Neutrophil (primary cell): ENCODE measurements around the gene TTC12.

Experiments
- H3K27ac ChIP-seq: fragments of 200-600 bp; sonication (generic); 2 replicates; pipeline ENCODE4 v1.5.1; 2016; ENCODE audit warnings: mild to moderate bottlenecking, moderate library complexity
- H3K27me3 ChIP-seq: fragments of 200-600 bp; sonication (generic); 2 replicates; pipeline ENCODE4 v1.6.0; 2016; ENCODE audit warnings: mild to moderate bottlenecking
- H3K36me3 ChIP-seq: fragments of 200-600 bp; sonication (generic); 2 replicates; pipeline ENCODE4 v1.5.1; 2017
- H3K4me1 ChIP-seq, 2 experiments: fragments of 200-600 bp in 1 of 2; sonication (generic) in 1 of 2; 1 replicate in 1 of 2; 2 replicates in 1 of 2; pipeline versions ENCODE4 v1.5.1 to v1.6.1; 2013 to 2016; ENCODE audit warnings: low read depth in 1 of 2, low read length in 1 of 2, mild to moderate bottlenecking in 1 of 2, moderate library complexity in 1 of 2; ENCODE audit not compliant: control insufficient read depth in 1 of 2, insufficient read depth in 1 of 2
- H3K4me3 ChIP-seq, 2 experiments: fragments of 200-600 bp in 1 of 2; sonication (generic) in 1 of 2; 1 replicate in 1 of 2; 2 replicates in 1 of 2; pipeline ENCODE4 v1.5.1; 2013 to 2016; ENCODE audit warnings: low read depth in 1 of 2, low read length in 1 of 2, mild to moderate bottlenecking in 1 of 2, moderate library complexity in 1 of 2
- H3K9me3 ChIP-seq: fragments of 200-600 bp; sonication (generic); 2 replicates; pipeline ENCODE4 v1.5.1; 2016
- TF ChIP-seq, protein P1 (sequence below): fragments of 200-600 bp; sonication (generic); IDR thresholded peaks from 2 replicates; pipeline ENCODE4 v1.5.1; 2016; ENCODE audit warnings: antibody characterized with exemption

TTC12 gene

GRCh38 chr11:113278925-113279324 is 35.5 kb upstream of the TTC12 start:
- no peaks in the 10 kb centered on the region for H3K4me1 ChIP-seq
- no peaks in the 10 kb centered on the region for H3K36me3 ChIP-seq

DNA sequence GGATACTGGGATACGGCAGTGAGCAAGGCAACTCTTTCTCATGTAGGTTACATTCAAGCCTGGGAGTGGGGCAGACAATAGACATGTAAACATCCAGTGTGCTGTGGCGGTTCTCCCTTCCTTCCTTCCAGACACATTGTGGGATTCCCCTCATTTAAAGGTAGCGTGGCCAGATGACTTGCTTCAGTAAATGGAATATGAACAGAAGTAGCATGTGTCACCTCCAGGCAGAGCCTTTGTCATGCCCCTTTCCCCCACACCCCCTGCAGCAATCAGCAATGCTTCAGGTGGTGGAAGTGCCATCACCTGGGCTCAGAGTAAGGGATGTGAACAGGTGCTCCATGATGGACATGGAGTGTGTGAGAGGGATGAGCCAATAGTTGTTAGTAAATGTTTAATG is 34.8 kb upstream of the TTC12 start:
- Histone ChIP-seq H3K36me3 (no peaks in the 10 kb centered on the region), H3K4me3 (no peak overlapping the region), H3K4me1 (no peaks in the 10 kb centered on the region), H3K27me3 (peaks cover 9% of the 10 kb centered on the region), H3K27ac (no peak overlapping the region), H3K9me3 (no peaks in the 10 kb centered on the region)
- TF ChIP-seq, protein P1, sequence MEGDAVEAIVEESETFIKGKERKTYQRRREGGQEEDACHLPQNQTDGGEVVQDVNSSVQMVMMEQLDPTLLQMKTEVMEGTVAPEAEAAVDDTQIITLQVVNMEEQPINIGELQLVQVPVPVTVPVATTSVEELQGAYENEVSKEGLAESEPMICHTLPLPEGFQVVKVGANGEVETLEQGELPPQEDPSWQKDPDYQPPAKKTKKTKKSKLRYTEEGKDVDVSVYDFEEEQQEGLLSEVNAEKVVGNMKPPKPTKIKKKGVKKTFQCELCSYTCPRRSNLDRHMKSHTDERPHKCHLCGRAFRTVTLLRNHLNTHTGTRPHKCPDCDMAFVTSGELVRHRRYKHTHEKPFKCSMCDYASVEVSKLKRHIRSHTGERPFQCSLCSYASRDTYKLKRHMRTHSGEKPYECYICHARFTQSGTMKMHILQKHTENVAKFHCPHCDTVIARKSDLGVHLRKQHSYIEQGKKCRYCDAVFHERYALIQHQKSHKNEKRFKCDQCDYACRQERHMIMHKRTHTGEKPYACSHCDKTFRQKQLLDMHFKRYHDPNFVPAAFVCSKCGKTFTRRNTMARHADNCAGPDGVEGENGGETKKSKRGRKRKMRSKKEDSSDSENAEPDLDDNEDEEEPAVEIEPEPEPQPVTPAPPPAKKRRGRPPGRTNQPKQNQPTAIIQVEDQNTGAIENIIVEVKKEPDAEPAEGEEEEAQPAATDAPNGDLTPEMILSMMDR = no peak

More at GRCh38 chr11:113278925-113279324, 35.5 kb upstream of the TTC12 start:
- Histone ChIP-seq H3K9me3 (no peaks in the 10 kb centered on the region), H3K27ac (no peak overlapping the region), H3K27me3 (peaks cover 5% of the 10 kb centered on the region), H3K4me3 (no peak overlapping the region)
- TF ChIP-seq, protein P1 = no peak

DNA sequence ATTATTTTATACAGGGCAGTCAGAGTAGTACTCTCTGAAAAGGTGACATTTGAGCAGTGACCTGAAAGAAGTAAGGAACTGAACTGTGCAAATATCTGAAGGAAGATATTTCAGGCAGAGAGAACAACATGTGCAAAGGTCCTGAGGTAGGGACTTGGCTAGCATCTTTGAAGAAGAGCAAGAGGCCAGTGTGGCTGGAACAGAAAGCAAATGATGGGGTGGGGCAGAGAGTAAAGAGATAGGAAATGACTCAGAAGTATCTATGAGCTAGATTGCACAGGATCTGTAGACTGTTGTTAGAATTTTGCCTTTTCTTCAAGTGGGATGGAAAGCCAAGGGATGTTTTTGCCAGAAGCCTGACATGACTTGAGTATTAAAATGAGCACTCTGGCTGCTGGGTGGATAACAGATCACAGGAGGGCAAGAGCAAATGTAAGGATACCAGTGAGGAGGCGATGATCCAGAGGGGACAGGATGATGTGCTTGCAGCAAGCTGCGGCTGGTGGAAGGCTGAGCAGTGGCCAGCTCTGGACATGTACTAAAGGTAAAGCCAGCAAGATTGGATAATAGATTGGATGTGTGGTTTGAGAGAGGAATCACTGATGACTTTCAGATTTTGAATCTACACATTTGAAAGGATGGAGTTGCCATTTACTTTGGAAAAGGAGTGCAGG is 33.2 kb upstream of the TTC12 start:
- TF ChIP-seq, protein P1 = no peak
- Histone ChIP-seq H3K4me1 (no peaks in the 10 kb centered on the region), H3K27me3 (peaks cover 15% of the 10 kb centered on the region), H3K36me3 (no peaks in the 10 kb centered on the region), H3K27ac (no peak overlapping the region), H3K4me3 (no peak overlapping the region), H3K9me3 (no peaks in the 10 kb centered on the region)

- Histone ChIP-seq H3K9me3 (no peaks in the 10 kb centered on the region), H3K27me3 (peaks cover 15% of the 10 kb centered on the region), H3K27ac (no peak overlapping the region), H3K4me3 (no peak overlapping the region), H3K4me1 (no peaks in the 10 kb centered on the region), H3K36me3 (no peaks in the 10 kb centered on the region)
- TF ChIP-seq, protein P1 = no peak
These were observed 31.4 kb upstream of the TTC12 start for GRCh38 chr11:113282898-113283437.

- no peak overlapping the region for H3K4me3 ChIP-seq
- TF ChIP-seq, protein P1 = no peak
These were observed 30.5 kb upstream of the TTC12 start for GRCh38 chr11:113283881-113284280.

More at GRCh38 chr11:113283881-113284280, 30.5 kb upstream of the TTC12 start:
- Histone ChIP-seq H3K36me3 (no peaks in the 10 kb centered on the region), H3K27me3 (peaks cover 15% of the 10 kb centered on the region), H3K4me1 (no peaks in the 10 kb centered on the region), H3K9me3 (no peaks in the 10 kb centered on the region), H3K27ac (no peak overlapping the region)
